Erythroblast (primary cell): ENCODE data around the gene RTCA.

Source experiments
- GATA1 ChIP-seq: IDR thresholded peaks from 2 replicates; pipeline ENCODE4 v1.6.1; 2011; ENCODE audit warnings: low read depth, mild to moderate bottlenecking, control low read depth, low read length, moderate library complexity
- POLR2A ChIP-seq: IDR thresholded peaks from 2 replicates; pipeline ENCODE4 v1.6.1; 2011; ENCODE audit warnings: mild to moderate bottlenecking, low read length

- TF ChIP-seq POLR2A (no peak), GATA1 (no peak)
These were observed 15.8 kb upstream of the RTCA start for GRCh38 chr1:100250264-100250663.
